ENCODE measurements around the gene IRF2. TPM values are rescaled to one million over a fixed set of nuclear protein-coding genes. Genes with fewer than 3 reads are reported as not detected.

IRF2 gene
- total RNA-seq, 1 donor from 2014 or later: 44.0 TPM

DNA sequence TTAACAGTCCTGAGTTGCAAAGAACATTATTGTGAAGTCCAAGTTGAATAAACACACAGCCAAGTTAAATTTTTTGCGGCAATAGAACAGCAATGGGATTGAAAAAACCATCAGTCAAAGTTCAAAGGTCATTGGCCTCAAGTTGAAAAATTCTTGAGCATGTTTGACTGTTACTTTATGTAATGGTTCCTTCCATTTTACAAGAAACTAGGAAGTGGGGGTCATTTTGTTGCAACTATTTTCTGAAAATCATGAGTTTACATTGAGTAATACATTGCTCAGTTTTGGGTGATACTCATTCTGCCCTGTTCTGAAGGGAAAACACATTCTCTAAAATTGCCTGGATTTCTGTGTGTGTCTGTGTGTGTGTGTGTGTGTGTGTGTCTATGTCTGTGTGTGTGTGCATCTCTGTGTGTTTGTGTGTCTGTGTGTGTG, 5.2 kb upstream of the IRF2 start:
- intact Hi-C loops (cut with DNase I): loop anchor here (10.0 kb wide), 1 partner anchor 55 kb away; no protein-coding TSS in a partner anchor
- DNase-seq (no peak), ATAC-seq (peak; percentile 31)
- Histone ChIP-seq H3K9me3 (no peaks in the 10 kb centered on the region), H3K36me3 (no peaks in the 10 kb centered on the region), H3K4me3 (no peak overlapping the region), H3K27ac (no peak overlapping the region), H3K27me3 (no peaks in the 10 kb centered on the region), H3K4me1 (peaks cover 26% of the 10 kb centered on the region)
- TF ChIP-seq, protein P1, sequence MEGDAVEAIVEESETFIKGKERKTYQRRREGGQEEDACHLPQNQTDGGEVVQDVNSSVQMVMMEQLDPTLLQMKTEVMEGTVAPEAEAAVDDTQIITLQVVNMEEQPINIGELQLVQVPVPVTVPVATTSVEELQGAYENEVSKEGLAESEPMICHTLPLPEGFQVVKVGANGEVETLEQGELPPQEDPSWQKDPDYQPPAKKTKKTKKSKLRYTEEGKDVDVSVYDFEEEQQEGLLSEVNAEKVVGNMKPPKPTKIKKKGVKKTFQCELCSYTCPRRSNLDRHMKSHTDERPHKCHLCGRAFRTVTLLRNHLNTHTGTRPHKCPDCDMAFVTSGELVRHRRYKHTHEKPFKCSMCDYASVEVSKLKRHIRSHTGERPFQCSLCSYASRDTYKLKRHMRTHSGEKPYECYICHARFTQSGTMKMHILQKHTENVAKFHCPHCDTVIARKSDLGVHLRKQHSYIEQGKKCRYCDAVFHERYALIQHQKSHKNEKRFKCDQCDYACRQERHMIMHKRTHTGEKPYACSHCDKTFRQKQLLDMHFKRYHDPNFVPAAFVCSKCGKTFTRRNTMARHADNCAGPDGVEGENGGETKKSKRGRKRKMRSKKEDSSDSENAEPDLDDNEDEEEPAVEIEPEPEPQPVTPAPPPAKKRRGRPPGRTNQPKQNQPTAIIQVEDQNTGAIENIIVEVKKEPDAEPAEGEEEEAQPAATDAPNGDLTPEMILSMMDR (IDR thresholded peaks at IDR 0.05): no peak

GRCh38 chr4:184477201-184477999, 3.0 kb upstream of the IRF2 start:
- TF ChIP-seq, protein P1 (IDR thresholded peaks at IDR 0.05): no peak
- ATAC-seq (no peak), DNase-seq (no peak)
- intact Hi-C loops (cut with DNase I): loop anchor here (10.0 kb wide), 1 partner anchor 57 kb away; no protein-coding TSS in a partner anchor
- H3K9me3 ChIP-seq: no peaks in the 10 kb centered on the region
- no peaks in the 10 kb centered on the region for H3K27me3 ChIP-seq
- peaks cover 26% of the 10 kb centered on the region for H3K4me1 ChIP-seq
- H3K36me3 ChIP-seq: no peaks in the 10 kb centered on the region
- H3K4me3 ChIP-seq: no peak overlapping the region
- H3K27ac ChIP-seq: no peak overlapping the region

GRCh38 chr4:184476695-184477094, 2.3 kb upstream of the IRF2 start:
- H3K4me1 ChIP-seq: peaks cover 33% of the 10 kb centered on the region
- ATAC-seq (no peak), DNase-seq (no peak)
- peak overlapping the region; percentile 99 for H3K27ac ChIP-seq
- TF ChIP-seq, protein P1 (IDR thresholded peaks at IDR 0.05): no peak
- H3K4me3 ChIP-seq: no peak overlapping the region
- H3K27me3 ChIP-seq: no peaks in the 10 kb centered on the region
- no peaks in the 10 kb centered on the region for H3K36me3 ChIP-seq
- intact Hi-C loops (cut with DNase I): loop anchor here (10.0 kb wide), 1 partner anchor 58 kb away; no protein-coding TSS in a partner anchor
- H3K9me3 ChIP-seq: no peaks in the 10 kb centered on the region

DNA sequence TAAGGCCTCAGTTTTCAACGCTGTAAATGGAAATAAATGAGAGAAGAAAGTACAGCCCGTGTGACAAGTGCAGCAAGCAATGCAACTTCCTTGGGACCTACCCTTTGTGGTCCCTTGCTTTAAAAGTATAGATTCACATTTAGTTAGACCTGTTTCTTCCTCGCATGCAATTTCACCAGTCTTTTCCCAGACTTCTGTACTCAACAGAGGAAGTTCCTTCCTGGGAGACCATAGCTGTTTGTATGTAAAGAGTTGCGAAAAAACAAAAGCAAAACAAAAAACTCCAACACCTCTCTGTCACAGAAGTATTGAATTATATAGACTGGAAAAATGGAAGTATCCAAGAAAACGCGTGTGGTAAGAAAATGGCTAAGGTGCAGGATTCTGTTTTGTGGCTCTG, 1.1 kb upstream of the IRF2 start:
- Histone ChIP-seq H3K27ac (peak overlapping the region; percentile 99), H3K4me1 (peaks cover 44% of the 10 kb centered on the region), H3K36me3 (no peaks in the 10 kb centered on the region), H3K4me3 (peak overlapping the region; percentile 79), H3K27me3 (no peaks in the 10 kb centered on the region), H3K9me3 (no peaks in the 10 kb centered on the region)
- DNase-seq (no peak), ATAC-seq (no peak)
- intact Hi-C loops (cut with DNase I): loop anchor here (10.0 kb wide), 1 partner anchor 59 kb away; no protein-coding TSS in a partner anchor
- TF ChIP-seq, protein P1 (IDR thresholded peaks at IDR 0.05): no peak

DNA sequence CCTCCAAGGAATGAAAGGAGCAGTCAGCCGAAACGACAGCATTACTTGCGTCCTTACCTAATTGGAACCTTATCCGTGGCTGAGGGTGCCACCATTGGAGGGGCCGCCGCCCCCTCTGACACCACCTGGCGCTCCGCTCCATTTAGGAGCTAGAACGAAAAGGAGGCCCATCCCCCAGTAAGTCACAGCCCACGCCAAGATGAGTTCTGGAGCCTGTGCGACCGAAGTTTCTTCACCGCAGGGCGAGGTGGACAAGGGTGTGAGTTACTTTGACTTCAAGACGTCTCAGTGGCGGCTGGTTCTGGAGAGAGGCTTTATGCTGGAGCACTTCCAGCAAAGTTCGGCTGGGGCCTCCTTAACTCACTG, 729 bp upstream of the IRF2 start:
- Histone ChIP-seq H3K9me3 (no peaks in the 10 kb centered on the region), H3K27me3 (no peaks in the 10 kb centered on the region), H3K4me3 (peak overlapping the region; percentile 79), H3K4me1 (peaks cover 48% of the 10 kb centered on the region), H3K27ac (peak overlapping the region; percentile 99), H3K36me3 (no peaks in the 10 kb centered on the region)
- intact Hi-C loops (cut with DNase I): loop anchor here (10.0 kb wide), 1 partner anchor 60 kb away; no protein-coding TSS in a partner anchor
- TF ChIP-seq, protein P1 (IDR thresholded peaks at IDR 0.05): no peak
- peak; percentile 83 for DNase-seq
- peak; percentile 24 for ATAC-seq

Measured in upper lobe of right lung (tissue), 1 donor.